SKM-1 treated with dmso at 0.1 percent for 144 hours (cell line): Measurements from ENCODE around the gene CD7.
A peak's percentile ranks its signal among the peaks of the same experiment; 100 is the strongest.

Source experiments
- DNase-seq: peaks from one replicate; lab custom pipeline; 2025; ENCODE audit not compliant: unreplicated experiment; lab: John Stamatoyannopoulos, UW

Gene CD7

DNA sequence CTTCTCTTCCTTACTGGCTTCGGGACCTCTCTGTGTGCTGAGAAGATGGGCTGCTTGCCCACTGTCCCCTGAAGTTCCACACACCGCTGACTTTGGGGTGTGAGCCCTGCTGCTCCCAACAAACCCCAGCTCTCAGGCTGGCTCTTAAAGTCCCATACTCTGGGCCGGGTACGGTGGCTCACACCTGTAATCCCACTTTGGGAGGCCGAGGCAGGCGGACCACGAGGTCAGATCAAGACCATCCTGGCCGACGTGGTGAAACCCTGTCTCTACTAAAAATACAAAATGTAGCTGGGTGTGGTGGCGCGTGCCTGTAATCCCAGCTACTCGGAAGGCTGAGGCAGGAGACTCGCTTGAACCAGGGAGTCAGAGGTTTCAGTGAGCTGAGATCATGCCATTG, 17.2 kb downstream of the CD7 start:
- DNase-seq, result no peak

DNA sequence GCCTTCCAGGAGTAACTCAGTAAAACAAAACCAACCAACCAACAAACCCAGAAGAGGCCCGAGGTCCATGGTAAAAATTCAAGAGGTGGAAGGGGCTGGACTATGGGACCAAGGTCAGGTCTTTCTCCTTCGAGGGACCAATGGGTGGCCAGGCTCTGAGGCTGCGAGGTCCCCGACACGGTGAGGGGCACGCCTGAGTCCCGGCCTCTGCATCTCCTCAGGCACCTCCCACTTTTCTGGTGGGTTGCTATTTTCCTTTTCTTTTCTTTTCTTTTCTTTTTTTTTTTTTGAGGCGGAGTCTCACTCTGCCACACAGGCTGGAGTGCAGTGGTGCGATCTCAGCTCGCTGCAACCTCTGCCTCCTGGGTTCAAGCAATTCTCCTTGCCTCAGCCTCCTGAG, 18.0 kb downstream of the CD7 start:
- no peak for DNase-seq

DNA sequence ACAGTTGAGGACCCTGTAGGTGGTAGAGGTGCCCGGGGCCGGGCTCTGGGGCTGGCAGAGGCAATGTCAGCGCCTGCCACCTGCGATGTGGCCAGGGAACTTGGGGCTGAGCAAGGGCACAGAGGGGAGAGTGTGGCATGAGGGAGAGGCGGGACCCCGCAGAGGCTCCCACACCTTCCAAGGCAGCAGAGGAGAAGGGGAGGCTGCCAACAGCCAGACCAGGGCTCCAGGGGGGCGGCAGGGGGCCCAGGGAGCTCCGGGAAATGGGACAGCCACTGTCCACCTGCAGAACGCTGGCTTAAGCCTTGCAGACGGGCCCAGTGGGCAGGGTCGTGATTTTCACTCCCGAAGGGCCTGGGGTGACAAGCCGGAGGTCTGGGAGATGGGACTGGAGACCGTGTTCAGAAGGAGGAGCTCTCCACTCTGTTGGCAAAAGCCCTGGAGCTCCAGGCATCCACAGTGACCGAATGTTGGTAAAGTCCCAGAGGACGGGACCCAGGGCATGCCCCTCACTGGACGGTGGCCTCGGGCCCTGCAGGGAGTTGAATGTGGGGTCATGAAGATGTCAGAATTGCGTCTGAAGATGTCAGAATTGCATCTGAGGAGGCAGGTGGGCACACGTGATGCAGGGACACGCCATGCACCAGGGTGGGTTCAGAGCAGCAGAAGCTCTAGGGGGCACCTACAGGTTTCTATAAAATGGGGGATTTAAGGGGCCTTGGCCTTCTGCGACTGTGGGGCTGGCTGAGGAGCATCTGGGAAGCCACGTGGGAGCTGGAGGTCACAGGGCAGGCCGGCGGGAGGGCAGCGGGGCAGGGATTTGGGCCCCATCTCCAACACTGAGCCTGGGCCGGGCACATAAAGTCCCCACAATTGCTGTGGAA, 18.6 kb downstream of the CD7 start:
- DNase-seq, result no peak

DNA sequence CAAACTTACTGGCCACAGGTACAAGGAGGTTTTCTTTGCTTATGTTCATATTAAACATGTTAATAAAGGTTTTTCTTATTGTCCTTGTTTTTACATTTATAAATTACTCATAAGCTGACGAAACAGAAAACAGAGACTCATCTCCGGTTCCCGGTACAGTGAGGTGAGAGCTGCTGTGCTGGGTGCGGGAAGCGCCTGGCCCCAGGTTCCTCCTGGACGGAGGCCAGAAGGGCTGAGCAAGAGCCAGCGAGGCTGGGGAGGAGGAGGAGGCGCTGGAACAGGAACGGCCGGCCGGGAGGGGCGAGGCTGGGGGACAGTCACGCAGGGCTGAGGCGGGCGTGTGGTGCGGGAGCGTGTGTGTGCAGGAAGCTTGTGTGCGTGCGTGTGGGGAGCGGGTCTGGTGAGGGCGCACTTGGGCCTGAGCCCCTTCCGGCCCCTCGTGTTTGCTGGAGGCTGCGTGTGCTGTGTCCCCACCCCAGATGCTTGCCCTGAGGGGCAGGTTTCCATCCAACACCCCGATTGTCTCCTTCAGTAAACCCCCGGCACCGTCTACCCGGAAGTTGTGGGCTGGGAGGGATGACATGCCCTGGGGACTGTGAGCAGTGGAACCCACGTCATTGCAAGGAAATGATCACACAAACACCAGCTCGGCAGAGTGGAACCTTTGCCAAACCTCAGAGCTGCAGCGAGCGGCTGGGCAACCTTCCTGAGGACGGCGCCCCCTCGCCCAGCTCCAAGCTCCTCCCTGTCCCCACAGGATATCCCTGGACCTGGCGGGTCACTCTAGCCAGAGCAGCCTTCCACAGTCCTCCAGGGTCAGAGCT, 19.5 kb downstream of the CD7 start:
- peak; percentile 94 for DNase-seq

DNA sequence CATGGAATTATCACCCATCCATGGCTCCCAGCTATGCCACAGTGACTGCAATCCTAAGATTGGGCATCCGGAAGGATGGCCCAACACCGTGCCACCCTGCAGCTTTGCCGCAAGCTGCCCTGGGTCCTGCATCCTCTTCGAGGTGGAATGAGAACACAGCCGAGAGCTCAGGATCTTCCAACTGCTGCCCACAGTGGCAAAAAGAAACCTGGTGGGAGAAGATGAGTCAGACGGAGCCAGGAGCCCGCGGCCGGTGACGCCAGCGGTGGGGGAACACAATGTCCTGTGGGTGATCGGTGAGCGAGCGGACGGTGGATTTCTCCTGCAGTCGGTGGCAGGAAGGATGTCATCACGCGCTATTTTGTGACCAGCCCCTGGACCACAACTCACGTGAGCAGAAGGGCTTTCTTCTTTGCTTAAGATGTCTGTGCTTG, 20.1 kb downstream of the CD7 start:
- peak; percentile 84 for DNase-seq

DNA sequence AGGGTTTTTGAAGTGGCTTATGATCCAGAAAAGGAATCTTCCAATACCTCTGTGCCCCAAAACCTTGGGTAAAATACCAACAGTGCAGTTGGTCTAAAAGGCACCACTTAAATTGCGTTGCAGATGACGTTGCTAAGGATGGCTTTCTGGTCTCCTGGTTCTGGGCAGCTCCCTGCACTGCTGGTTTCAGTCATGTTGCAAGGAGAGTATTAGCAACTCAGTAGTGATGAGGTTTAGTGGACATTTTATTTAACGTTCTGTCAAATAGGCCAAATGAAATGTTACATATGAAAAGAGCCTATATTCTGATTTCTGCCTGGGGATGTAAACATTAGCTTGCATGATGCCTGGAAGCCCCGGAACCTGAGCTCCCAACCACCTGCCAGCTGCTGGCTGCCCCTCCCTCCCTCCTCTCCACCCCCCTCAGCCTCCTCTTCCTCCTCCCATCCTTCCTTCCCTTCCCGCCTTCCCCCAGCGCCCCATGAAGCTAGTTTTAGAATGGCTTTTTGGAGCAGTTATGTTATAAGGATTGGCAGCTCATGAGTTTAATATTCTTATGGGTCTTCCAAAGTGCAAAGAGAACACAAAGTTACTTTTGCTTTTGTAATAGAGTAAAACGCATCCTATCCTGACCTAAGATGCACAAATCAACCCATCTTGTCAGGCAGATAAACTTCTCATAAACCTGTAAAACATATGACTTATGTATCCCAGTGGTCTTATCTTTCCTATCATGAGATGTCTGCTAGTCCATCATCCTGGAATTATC, 20.7 kb downstream of the CD7 start:
- no peak for DNase-seq

DNA sequence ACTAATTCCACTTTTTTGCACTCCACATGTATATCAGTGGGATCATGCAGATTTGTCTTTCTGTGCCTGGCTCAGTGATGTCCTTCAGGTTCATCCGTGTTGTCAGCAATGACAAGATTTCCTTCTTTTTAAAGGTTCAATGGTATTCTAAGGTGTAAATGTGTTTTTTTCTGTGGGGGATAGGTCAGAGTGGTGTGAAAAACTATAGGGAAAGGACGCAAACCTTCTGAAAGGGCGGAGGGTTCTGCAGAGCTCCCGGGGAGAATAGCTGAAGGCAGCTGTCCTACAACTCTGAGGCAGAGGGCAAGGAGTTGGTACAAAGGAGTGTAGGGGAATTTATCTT, 22.0 kb downstream of the CD7 start:
- DNase-seq, result no peak

DNA sequence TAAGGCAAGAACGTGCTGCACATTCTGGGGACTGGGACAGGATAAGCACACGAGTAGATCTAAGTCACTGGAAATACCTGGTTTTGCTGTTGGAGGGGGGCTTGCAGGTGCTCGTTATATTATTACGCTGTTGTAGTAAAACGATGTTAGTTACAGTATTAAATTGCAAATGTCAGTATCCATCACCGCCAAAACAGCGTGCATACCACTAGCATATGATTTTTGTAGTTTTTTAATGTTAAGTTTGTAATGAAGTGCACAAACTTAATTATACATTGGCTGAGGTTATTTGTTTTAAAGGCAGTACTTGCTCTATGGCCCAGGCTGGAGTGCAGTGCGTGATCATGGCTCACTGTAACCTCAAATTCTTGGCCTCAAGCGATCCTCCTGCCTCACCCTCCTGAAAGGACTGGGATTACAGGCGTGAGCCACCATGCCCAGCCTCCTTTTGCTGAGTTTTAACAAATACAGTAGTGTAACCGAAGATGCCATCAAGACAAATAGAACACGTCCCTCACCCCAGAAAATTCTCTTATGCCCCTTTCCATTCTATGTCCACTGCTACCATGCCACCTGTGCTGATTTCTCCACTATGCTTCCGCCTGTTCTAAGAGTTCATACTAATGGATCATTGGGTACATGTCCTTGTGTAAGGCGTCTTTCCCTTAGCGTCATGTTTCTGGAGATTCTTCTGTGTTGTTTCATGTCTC, 23.2 kb downstream of the CD7 start:
- no peak for DNase-seq

DNA sequence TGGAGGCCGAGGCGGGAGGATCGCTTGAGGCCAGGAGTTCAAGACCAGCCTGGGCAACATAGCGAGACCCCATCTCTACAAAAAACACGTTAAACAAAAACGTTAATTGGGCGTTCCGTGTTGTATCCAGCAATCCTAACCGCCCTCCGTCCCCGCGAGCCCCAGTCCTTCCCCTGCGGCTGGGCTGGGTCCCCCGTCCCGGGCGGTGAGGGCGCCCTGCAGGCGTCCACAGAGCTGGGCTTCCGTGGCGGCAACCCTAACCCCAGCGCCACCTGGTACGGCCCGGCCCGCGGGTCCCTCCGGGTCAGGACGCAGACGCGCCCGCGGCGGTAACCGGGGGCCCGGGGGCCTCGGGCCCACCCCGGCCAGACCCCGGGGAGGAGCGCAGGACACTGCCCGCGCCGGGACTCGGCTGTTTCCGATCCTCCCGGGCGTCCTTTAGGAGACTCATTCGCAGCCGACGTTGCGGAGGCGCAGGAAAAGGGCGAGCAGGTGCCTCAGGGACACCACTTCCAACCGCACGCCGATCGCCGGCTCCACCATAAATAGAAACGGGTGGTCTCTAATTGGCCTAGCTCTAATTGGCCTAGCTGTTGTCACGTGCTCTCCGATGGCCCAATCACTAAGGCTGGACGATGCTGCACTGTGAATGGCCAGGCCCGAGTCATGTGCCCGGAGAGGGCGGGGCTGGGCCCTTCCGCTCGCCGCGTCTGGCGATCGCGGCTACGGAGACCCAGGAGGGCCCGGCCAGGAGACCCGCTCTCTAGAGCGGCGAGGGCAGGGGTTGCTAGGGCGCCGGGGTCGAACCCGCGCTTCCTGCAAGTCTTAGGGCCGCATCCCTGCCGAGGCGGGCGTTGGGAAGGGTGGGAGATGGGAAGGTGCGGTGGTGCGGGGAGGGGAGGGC, 24.9 kb downstream of the CD7 start:
- peak; percentile 98 for DNase-seq

DNA sequence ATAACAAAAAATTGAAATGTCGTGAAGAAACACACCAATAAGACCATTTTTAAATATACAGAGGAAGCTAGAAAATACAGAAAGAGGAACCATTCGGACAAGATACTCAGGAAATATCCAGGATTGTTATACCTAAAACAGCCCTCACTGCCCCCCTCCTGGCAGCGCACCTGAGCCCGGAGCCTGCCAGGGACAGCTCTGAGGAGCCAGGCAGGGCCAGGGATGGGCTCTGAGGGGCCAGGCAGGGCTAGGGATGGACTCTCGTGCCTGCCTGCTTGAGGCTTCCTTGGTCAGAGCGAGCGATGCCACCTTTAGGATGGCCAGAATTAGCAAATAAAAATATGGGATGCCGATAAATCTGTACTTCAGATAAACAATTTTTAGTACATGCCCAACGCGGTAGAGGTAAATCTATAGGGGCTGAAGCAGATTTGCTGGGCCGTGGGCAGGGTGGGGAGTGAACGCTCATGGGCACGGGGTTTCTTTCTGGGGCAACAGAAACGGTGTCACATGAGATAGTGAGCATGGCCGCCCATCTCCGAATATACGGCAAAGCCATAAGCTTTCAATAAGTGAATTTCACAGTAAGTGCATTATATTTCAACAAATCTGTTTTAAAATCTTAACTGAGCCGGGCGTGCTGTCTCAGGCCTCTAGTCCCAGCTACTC, 25.7 kb downstream of the CD7 start:
- DNase-seq, result peak; percentile 16

DNA sequence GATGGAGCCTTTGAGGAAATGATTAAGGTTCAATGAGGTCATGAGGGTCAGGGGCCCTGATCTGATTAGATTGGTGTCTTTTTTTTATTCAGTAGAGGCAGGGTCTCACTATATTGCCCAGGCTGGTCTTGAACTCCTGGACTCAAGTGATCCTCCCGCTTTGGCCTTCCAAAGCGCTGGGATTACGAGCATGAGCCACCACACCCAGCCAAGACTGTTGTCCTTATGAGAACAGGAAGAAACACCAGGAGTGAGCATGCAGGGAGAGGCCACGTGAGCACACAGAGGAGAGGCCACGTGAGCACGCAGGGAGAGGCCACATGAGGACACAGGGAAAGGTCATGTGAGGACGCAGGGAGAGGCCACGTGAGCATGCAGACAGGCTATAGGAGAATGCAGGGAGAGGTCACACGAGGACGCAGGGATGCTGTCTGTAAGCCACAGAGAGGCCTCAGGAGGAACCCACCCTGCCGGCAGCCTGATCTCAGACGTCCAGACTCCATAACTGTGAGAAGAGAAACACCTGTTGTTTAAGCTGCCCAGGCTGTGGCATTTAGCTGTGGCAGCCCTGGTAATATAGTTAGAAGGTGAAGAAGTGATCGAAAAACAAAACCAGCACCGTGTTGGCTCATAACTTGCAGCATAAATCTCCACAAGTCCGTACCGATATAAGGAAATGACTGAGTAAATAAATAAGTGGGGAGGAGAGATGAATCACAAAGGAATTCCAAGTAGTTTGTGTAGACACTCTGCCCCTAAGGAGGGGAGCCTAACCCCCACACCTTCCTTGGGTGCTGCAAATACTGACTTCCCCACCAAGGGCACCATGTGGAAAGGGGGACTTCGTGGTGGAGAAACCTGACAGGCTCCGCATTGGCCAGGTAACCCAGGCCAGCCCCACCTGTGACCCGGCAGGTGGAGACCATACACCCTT, 29.3 kb downstream of the CD7 start:
- DNase-seq, result peak; percentile 99

DNA sequence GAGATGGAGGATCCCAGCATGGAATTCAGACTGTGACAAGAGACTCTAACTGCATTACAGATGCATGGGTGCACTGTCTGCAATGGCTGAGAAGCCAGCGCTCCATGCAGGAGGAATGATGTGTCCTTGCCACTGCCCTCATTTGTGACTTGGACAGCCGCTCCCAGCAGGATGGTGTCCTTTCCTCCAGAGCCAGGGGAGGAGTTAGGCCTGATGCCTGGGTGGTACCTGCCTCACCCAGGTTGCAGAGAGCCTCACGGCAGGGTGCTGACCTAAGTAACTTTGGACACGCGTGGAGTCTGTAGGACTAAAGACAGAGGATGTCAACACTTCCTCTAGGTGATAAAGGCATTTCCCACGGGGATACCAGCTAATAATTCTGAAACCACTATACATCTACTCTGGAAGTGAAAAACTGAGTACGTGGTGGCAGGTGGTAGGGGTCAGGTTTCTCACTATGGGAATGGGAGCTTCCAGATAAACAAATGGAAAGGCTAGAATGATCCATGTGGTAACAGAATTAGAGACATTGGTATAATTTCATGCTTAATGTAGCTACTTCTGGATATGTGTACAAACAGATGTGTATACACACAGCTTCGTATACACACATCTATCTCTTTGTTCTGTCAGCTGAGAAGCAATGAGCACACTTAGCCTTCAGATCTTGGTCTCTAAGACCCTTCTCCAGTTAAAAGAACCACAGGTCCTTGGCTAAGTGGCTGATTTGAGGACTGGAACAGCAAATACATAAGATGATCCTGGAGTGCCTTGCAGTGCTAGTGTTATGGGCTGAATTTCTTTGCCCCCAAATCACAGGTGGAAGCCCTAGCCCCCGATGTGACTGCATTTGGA, 30.2 kb downstream of the CD7 start:
- DNase-seq, result no peak

DNA sequence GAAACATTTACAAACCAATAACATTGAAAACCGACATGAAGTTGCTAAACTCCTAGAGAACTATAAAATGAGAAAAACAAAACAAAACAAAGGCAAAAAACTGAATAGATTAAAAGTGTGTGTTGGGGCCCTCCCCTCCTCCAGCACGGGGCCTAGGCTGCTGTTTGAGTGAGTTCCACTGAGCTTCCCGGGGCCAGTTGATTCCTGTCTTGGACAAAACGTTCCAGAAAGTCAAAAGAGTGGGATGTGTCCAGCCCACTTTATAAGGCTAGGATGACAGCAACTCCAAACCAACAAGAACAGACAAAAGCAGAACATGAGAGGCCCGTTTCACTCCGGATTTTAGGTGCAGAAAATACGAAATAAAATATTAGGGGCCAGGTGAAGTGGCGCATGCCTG, 32.3 kb downstream of the CD7 start:
- no peak for DNase-seq

DNA sequence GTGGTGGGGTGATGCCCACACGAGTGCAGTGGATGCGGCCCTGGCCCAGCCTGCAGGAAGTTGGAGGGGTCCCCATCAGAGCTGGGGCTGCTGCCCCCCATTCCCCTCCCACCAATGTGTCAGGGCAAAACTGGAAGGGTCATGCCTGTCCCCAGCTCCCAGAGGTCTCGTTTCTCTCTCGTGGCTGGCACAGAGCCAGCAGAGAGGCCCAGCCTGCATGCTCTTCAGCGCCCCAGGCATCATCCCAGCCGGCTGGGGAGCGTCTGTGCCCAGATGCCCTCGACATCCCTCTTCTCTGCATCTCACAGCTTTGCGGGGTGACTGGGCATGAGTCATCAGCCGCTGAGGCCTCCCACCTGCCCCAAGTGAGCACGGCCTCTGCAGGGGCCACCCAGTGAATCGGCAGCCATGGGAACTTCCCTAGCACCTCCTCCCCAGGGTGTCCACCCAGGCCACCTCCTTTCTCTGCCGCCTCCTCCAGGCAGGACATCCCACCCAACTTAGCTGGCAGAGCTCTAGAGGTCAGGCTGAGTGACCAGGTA, 34.1 kb downstream of the CD7 start:
- DNase-seq, result no peak

DNA sequence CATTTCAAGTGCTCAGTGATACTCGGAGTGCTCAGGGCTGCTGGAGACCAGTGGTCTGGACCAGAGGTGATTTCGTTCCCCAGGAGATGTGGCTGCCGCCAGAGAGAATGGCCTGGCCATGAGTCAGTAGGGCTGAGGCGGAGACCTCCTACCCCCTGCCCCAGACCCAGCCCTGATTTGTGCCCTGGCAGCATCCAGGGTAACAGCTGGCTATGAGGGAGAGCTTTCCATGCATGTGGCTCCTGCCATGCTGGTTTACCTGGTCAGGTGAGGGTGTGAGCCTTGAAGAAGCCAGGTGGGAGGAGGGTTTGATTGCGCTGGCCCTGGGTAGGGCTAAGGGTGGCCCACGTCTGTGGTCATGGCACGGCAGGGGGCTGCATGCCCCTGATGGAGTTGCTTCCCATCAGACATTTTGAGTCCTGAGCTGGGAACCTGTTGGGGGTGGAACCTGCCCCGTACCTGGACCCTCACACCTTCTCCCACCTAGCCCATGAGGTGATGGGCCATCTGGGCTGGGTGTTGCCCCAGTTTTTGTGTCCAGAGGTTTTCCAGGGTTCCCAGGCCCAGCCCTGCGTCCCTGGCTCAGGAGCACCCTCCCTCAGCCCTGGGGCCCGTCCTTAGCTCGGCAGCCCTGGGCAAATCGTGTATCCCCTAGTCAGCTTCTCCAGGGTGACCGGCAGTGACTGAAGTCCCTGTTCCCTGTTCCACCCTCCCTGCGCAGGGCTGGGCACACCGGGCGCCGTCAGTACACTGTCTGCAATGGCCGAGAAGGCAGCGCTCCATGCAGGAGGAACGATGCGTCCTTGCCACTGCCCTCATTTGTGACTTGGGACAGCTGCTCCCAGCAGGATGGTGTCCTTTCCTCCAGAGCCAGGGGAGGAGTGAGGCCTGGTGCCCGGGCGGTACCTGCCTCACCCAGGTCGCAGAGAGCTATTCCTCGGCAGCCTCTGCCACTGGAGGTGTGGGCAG, 34.9 kb downstream of the CD7 start:
- no peak for DNase-seq
